ENCODE data around the gene PLXND1.
"Not testable (repeated sequence)": the region's sequence is repeated elsewhere in the genome, so short reads cannot be mapped to it uniquely, and the experiment has no call there.

The PLXND1 gene

DNA sequence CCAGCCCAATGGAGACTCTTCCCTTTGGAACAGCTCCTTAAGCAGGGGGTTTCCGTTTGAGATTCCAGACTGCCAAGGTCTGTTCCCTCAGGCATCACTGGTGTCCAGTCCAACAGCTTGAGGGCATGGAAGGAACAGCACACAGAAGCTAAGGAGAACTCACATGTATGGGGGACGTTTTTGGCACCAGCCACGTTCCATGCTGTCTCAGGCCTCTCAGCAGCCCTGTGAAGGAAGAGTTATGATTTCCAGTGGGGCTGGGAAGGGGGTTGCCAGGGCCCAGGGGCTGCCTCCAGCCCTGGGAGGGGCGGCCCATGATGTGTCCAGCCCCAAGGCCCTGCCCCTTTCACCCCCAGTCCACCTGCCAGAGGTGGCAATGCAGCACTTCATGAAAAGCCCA lies 85.5 kb downstream of the PLXND1 start:
- ChIA-PET POLR2A (no interaction called here), CTCF (interaction anchor here (0.7 kb wide), 1 partner anchor 126 kb away, joined by 3 read pairs; no protein-coding TSS in a partner anchor)
- no peak overlapping the region for H3K4me3 ChIP-seq (ENCODE audit: low read depth, low read length)
- TF ChIP-seq, protein P1, sequence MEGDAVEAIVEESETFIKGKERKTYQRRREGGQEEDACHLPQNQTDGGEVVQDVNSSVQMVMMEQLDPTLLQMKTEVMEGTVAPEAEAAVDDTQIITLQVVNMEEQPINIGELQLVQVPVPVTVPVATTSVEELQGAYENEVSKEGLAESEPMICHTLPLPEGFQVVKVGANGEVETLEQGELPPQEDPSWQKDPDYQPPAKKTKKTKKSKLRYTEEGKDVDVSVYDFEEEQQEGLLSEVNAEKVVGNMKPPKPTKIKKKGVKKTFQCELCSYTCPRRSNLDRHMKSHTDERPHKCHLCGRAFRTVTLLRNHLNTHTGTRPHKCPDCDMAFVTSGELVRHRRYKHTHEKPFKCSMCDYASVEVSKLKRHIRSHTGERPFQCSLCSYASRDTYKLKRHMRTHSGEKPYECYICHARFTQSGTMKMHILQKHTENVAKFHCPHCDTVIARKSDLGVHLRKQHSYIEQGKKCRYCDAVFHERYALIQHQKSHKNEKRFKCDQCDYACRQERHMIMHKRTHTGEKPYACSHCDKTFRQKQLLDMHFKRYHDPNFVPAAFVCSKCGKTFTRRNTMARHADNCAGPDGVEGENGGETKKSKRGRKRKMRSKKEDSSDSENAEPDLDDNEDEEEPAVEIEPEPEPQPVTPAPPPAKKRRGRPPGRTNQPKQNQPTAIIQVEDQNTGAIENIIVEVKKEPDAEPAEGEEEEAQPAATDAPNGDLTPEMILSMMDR (IDR thresholded peaks at IDR 0.05; ENCODE audit: insufficient read depth, low read length, missing control alignments), result no peak
- DNase-seq (ENCODE audit: low read depth, low spot score), result no peak

DNA sequence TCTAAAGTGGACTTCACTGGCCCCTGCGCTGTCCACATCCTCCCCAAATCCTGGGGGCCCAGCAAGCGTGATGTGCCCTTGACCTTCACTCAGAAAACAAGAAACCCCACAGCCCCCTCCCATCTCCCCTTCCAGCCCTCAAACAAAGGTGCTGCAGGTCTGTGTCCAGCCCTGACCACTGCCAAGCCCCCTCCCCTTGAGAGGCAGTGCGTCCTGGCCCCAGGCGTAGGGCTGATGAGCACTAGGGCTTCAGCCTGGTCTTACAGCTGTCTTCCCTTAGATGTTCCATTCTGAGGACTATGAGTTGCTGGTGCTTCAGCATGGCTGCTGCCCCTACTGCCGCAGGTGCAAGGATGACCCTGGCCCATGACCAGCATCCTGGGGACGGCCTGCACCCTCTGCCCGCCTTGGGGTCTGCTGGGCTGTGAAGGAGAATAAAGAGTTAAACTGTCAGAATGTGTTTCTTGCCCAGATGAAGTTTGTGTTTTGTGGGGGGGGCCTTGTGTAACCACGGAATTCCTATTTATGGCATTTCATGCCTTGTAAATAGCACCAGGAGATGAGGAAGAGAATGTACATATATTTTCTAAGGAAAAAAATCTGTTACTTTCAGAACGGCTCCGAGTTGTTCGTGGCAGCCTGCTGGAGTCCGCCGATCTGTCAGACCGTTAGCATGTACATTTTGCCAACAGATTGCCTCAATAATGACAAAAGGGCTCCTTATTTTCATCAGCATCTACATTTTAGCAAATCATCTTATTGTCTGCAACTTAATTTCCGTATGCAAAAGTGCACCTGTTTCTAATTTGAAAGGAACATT lies 86.4 kb downstream of the PLXND1 start:
- POLR2A ChIA-PET, result no interaction called here

DNA sequence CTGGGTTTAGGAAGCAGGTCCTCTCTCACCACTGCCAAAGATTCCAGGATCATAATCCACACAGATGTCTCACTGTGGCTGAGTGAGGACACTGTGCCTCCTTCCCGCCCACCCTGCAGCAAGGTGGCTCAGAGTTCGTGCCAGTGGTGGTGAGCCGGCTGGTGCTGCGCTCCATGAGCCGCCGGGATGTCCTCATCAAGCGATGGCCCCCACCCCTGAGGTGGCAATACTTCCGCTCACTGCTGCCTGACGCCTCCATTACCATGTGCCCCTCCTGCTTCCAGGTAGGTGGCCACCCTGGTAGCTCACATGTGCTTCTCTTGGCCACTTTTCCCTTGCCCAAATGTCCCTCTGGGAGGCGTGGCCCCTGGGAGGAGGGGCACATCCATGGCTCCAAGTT lies 87.0 kb downstream of the PLXND1 start:
- TF ChIP-seq, protein P1 (IDR thresholded peaks at IDR 0.05; ENCODE audit: insufficient read depth, low read length, missing control alignments), result no peak
- no peak overlapping the region for H3K4me3 ChIP-seq (ENCODE audit: low read depth, low read length)
- ChIA-PET CTCF (no interaction called here), POLR2A (no interaction called here)
- no peak for DNase-seq (ENCODE audit: low read depth, low spot score)

More for the DNA sequence above, 86.4 kb downstream of the PLXND1 start:
- TF ChIP-seq, protein P1 (IDR thresholded peaks at IDR 0.05; ENCODE audit: insufficient read depth, low read length, missing control alignments), result no peak
- DNase-seq (ENCODE audit: low read depth, low spot score), result no peak
- H3K4me3 ChIP-seq (ENCODE audit: low read depth, low read length), result no peak overlapping the region
- CTCF ChIA-PET, result interaction anchor here (0.7 kb wide), 1 partner anchor 127 kb away, joined by 3 read pairs; no protein-coding TSS in a partner anchor

DNA sequence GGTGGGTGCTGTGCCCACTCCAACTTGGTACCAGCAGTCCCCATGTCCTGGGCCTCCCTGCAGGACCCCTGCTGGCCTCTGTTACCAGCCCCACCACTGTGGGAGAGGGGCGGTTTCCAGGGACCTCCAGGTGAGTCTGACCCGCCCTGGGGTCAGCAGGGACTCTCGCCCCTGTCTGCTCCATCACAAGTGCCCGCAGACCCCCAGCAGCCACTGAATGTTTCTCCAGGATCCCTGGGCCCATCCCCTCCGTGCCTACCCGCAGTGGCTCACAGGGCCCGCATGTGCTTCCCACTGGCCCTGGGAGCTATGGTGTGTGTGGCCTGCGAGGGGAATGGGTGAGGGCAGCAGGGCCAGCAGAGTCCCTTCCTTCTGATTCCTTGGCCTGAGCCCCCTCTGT lies 87.9 kb downstream of the PLXND1 start:
- DNase-seq (ENCODE audit: low read depth, low spot score), result no peak
- CTCF ChIA-PET, result no interaction called here
- POLR2A ChIA-PET, result no interaction called here
- H3K4me3 ChIP-seq (ENCODE audit: low read depth, low read length), result no peak overlapping the region
- TF ChIP-seq, protein P1 (IDR thresholded peaks at IDR 0.05; ENCODE audit: insufficient read depth, low read length, missing control alignments), result no peak

DNA sequence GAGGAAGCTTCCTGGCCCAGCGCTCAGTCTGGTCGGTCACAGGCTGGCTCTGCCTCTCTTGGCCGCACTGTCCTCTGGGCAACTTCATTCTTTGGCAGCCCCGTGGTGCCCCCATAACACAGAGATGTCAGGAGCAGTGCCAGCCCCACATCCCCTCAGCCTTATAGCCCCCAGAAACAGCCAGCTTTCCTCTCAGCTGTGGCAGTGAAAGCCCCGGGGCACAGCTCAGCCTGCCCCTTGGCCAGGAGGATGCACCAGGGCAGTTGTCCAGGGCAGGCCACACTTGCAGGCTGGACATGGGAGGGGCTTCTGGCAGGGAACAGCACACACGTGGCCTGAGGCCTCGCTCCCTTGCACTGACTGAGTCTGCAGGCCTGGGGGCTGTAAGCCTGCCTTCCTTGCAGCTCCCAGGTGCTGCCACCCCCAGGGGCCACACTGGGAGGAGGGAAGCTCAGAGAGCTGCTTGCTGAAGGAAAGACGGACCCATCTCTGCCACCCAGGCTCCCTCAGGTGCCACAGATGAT lies 88.4 kb downstream of the PLXND1 start:
- ChIA-PET POLR2A (no interaction called here), CTCF (interaction anchor here (1.2 kb wide), 1 partner anchor 9 kb away, joined by 3 read pairs; no protein-coding TSS in a partner anchor)
- no peak for DNase-seq (ENCODE audit: low read depth, low spot score)
- no peak overlapping the region for H3K4me3 ChIP-seq (ENCODE audit: low read depth, low read length)
- TF ChIP-seq, protein P1 (IDR thresholded peaks at IDR 0.05; ENCODE audit: insufficient read depth, low read length, missing control alignments), result no peak

DNA sequence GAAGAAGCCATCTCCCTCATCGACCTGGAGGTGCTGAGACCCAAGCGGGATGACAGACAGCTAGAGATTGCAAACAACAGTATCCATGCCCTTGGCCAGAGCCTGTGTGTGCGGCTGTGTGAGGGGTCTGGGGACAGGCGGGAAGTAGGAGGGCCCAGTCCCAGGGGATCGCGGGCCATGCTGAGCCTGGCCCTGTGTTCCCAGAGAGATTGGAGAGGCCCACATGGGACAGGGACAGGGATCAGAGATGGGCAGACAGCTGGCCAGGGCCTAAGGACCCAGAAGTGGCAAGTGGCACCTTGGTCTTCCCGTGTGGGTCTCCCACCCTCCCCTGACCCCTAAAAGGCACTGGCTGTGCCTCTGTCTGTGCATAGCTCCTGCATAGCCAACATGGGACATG lies 89.0 kb downstream of the PLXND1 start:
- POLR2A ChIA-PET, result no interaction called here

DNA sequence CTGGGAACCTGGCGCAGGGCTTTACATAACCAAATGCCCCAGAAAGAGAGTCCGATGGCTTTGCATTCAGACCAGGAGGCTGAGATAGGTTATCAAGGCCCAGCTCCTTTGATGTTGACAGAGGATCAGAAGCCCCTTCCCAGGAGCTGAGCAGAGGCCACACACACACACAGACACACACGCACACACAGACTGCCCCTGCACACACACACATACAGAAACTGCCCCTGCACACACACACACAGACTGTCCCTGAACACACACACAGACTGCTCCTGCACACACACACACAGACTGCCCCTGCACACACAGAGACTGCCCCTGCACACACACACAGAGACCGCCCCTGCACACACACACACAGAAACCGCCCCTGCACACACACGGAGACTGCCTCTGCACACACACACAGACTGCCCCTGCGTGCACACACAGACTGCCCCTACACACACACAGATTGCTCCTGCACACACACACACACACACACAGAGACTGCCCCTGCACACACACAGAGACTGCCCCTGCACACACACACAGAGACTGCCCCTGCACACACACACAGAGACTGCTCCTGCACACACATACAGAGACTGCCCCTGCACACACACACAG lies 90.5 kb downstream of the PLXND1 start:
- CTCF ChIA-PET, result not testable (repeated sequence)

More for the DNA sequence above, 89.0 kb downstream of the PLXND1 start:
- no peak overlapping the region for H3K4me3 ChIP-seq (ENCODE audit: low read depth, low read length)
- no peak for DNase-seq (ENCODE audit: low read depth, low spot score)
- CTCF ChIA-PET, result interaction anchor here (1.2 kb wide), 1 partner anchor 9 kb away, joined by 3 read pairs; no protein-coding TSS in a partner anchor
- TF ChIP-seq, protein P1 (IDR thresholded peaks at IDR 0.05; ENCODE audit: insufficient read depth, low read length, missing control alignments), result no peak

DNA sequence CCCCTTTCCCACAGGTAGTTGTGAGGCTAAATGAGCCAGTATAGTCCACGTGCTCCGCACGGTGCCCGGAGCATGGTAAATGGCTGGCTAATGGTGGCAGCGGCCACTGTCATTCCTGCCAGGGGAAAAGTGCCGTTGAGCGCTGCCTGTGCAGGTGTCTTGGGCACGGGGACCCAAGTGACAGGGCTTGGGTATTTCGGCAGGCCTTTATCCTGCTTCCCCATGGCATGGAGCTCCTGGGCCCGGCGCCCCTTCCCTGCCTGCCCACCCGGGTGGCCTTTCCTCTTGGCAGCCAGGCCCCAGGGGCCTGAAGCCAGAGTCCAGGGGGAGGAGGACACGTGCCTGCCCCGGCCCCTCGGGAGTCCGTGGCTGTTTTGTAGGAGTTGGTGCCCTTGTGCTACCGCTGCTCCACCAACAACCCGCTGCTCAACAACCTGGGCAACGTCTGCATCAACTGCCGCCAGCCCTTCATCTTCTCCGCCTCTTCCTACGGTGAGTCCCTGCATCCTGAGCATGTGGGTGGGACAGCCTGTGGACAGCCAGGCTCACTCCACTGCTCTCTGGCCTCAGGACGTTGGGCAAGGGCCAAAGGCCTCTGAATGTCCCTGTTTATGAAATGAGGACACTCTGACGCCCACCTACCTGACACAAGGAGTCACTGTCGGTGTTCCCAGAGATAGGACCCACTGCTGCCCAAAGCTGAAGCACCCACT lies 91.2 kb downstream of the PLXND1 start:
- CTCF ChIA-PET; H3K4me3 ChIP-seq (ENCODE audit: low read depth, low read length); POLR2A ChIA-PET; DNase-seq (ENCODE audit: low read depth, low spot score): not testable (repeated sequence)

More for the DNA sequence above, 90.5 kb downstream of the PLXND1 start:
- POLR2A ChIA-PET; DNase-seq (ENCODE audit: low read depth, low spot score); H3K4me3 ChIP-seq (ENCODE audit: low read depth, low read length): not testable (repeated sequence)

Data from AG04449 (cell line).